ENCODE data around the gene CFLAR.

DNA sequence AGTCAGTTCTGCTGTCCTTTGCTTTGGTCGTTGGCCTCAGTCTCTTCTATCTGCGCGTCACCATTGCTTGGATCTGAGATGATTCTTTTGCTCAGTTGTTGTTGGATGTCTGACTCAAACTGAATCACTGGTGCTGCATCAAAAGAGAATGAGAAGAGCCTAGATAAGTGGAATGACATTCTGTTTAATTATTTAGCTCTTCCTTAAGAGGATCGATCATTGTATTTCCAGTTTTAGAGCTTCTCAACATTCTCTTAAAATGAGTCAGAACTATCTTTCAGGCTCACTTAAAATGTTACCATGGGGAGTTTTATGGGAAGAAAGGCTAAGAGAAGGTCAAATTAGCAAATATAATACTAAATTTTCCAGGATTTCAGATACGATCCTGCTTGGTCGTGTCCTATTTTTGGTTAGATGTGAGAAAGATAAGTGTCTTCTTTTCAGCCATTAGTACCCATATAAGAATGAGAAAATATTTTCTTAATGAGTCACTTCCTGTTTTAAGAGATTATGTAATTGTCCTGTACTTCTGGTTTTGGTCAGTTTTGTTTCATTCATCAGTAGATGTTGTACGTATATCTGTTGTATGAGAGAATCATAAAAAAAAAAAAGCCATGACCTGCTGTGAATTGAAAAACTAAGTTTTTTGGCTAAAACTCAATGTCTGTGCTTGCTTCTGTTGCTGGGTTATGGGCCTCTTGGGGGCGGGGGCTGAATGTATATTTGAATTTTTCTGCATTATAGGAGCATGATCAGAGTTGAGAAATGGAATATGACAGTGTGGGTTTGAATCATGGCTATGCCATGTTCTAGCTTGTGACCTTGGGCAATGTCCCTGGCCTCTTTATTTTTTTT is 35.4 kb downstream of the CFLAR start:
- TF ChIP-seq CTCF (IDR thresholded peaks at IDR 0.05): no peak
- TF ChIP-seq POLR2A (IDR thresholded peaks at IDR 0.05): no peak

Measured in Peyer's patch (tissue), 4 donors.